Left ventricle myocardium inferior (tissue), 1 donor: ENCODE results near the gene ZNF354C. TPM values are rescaled to one million over a fixed set of nuclear protein-coding genes. Genes with fewer than 3 reads are reported as not detected.
"Not testable (repeated sequence)": the region's sequence is repeated elsewhere in the genome, so short reads cannot be mapped to it uniquely, and the experiment has no call there.

Source experiments
- DNase-seq: peaks from one replicate; pipeline ENCODE4 v3.0.0-alpha.2; 2020
- H3K27ac ChIP-seq: fragments of 200-600 bp; replicated peaks from 2 replicates; pipeline ENCODE4 v1.8.0; 2021
- H3K27me3 ChIP-seq: fragments of 200-600 bp; 2 replicates; pipeline ENCODE4 v1.8.0; 2021; ENCODE audit warnings: low read depth
- H3K36me3 ChIP-seq: fragments of 200-600 bp; 2 replicates; pipeline ENCODE4 v1.8.0; 2021
- H3K4me1 ChIP-seq: fragments of 200-600 bp; 2 replicates; pipeline ENCODE4 v1.8.0; 2021
- H3K4me3 ChIP-seq: fragments of 200-600 bp; 2 replicates; pipeline ENCODE4 v1.8.0; 2021; ENCODE audit warnings: mild to moderate bottlenecking, moderate library complexity
- H3K9me3 ChIP-seq: fragments of 200-600 bp; replicated peaks from 2 replicates; pipeline ENCODE4 v1.8.0; 2021
- intact Hi-C: fragments of 100-400 bp; cut with micrococcal nuclease; formaldehyde crosslinking; loops from one replicate; pipeline ENCODE4 v1.11.0; 2022
- total RNA-seq: library from RNA; stranded (reverse); fragmentation: NEBNext Ultra II Directional; extraction: Animal tissue kit (Norgen Biotek cat#: 25700); gene quantifications from one replicate; pipeline ENCODE4 v1.2.1, GENCODE V29; 2021
- TF ChIP-seq, protein P1 (sequence below): fragments of 200-600 bp; IDR thresholded peaks from 2 replicates; pipeline ENCODE4 v1.8.0; 2021; ENCODE audit warnings: antibody characterized with exemption, mild to moderate bottlenecking, borderline replicate concordance
- donor health status: DM: no; HTN: yes; CAD: no; lungs with severe emphysema.

The ZNF354C gene
- total RNA-seq, 1 donor from 2014 or later = 5.2 TPM

DNA sequence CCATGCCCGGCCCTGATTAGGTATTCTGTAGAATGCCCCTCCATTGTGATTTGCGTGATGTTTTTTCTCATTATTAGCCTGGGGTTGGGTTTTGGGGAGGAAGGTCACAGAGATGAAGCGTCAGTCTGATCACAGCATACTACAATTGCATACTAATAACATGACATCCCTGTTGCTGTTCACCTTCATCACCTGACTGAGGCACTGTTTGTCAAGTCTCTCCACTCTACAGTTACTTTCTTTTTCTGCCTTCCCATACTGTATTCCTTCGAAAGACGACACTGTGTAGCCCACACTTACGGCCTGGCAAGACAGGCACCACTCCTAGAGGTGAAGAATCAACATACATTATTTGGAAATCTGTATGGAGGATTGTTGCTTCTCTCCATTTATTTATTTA lies 5.5 kb downstream of the ZNF354C start:
- H3K9me3 ChIP-seq = peaks cover 71% of the 10 kb centered on the region
- TF ChIP-seq, protein P1, sequence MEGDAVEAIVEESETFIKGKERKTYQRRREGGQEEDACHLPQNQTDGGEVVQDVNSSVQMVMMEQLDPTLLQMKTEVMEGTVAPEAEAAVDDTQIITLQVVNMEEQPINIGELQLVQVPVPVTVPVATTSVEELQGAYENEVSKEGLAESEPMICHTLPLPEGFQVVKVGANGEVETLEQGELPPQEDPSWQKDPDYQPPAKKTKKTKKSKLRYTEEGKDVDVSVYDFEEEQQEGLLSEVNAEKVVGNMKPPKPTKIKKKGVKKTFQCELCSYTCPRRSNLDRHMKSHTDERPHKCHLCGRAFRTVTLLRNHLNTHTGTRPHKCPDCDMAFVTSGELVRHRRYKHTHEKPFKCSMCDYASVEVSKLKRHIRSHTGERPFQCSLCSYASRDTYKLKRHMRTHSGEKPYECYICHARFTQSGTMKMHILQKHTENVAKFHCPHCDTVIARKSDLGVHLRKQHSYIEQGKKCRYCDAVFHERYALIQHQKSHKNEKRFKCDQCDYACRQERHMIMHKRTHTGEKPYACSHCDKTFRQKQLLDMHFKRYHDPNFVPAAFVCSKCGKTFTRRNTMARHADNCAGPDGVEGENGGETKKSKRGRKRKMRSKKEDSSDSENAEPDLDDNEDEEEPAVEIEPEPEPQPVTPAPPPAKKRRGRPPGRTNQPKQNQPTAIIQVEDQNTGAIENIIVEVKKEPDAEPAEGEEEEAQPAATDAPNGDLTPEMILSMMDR = no peak
- peaks cover 84% of the 10 kb centered on the region for H3K36me3 ChIP-seq
- H3K27me3 ChIP-seq = no peaks in the 10 kb centered on the region
- intact Hi-C loops = no loop called here
- no peak overlapping the region for H3K4me3 ChIP-seq
- no peak overlapping the region for H3K27ac ChIP-seq
- H3K4me1 ChIP-seq = peaks cover 18% of the 10 kb centered on the region
- DNase-seq = no peak

DNA sequence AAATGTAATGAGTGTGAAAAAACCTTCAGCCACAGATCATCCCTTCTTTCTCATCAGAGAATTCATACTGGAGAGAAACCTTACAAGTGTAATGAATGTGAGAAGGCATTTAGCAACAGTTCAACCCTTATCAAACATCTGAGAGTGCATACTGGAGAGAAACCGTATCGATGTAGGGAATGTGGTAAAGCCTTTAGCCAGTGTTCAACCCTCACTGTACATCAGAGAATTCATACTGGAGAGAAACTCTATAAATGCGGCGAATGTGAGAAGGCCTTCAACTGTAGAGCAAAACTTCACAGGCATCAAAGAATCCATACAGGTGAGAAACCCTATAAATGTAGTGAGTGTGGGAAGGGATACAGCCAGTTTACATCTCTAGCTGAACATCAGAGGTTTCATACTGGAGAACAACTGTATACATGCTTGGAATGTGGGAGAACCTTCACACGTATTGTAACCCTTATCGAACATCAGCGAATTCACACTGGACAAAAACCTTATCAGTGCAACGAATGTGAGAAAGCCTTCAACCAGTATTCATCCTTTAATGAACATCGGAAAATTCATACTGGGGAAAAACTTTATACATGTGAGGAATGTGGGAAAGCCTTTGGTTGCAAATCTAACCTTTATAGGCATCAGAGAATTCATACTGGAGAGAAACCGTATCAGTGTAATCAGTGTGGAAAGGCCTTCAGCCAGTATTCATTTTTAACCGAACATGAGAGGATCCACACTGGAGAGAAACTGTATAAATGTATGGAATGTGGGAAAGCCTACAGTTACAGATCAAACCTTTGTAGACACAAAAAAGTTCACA lies 19.2 kb downstream of the ZNF354C start:
- Histone ChIP-seq H3K27me3 (no peaks in the 10 kb centered on the region), H3K4me3 (no peak overlapping the region), H3K36me3 (peaks cover 100% of the 10 kb centered on the region), H3K27ac (no peak overlapping the region), H3K4me1 (no peaks in the 10 kb centered on the region), H3K9me3 (peaks cover 100% of the 10 kb centered on the region)
- DNase-seq = no peak
- TF ChIP-seq, protein P1 = no peak
- intact Hi-C loops = no loop called here

DNA sequence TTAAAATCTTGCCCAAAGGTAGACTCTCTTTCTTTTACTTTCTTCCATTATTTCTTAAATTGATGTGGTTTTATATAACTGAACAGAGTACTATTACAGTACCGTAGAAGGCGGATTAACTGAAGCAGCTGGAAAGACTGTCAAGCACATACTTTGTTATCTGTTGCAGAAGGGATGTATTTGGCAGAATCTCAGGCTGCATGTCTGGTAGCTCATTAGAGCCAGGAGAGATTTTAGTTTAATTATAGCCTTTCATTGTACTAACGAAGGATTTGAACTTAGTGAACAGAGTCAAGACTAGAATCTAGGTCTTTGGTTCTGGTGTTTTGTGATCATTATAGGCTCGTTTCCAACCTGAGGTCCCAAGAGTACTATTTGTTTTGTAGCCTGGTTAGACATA lies 20.6 kb downstream of the ZNF354C start:
- Histone ChIP-seq H3K4me3 (no peak overlapping the region), H3K36me3 (peaks cover 98% of the 10 kb centered on the region), H3K27ac (no peak overlapping the region), H3K27me3 (no peaks in the 10 kb centered on the region), H3K9me3 (peaks cover 100% of the 10 kb centered on the region), H3K4me1 (no peaks in the 10 kb centered on the region)
- no peak for DNase-seq
- intact Hi-C loops = no loop called here
- TF ChIP-seq, protein P1 = no peak

DNA sequence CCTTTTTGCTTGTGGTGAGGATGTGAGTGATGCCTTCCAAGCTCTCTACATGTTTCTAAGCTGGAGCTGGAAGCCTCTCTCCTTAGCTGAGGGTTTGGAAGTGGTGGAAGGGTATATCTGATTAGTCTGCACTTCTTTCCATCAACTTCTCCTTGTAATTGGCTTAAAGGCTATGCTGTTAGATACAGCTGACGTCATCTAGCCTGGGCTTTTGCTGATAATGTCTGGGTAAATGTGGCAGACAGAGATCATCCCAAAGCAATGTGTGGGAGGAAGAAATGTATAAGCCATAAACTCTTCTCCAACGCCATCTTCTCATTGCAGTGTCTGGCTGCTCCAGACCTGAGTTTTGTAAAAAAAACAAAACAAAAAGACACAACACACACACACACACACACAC lies 29.3 kb downstream of the ZNF354C start:
- H3K4me1 ChIP-seq = no peaks in the 10 kb centered on the region
- H3K9me3 ChIP-seq = peaks cover 100% of the 10 kb centered on the region
- intact Hi-C loops = no loop called here

DNA sequence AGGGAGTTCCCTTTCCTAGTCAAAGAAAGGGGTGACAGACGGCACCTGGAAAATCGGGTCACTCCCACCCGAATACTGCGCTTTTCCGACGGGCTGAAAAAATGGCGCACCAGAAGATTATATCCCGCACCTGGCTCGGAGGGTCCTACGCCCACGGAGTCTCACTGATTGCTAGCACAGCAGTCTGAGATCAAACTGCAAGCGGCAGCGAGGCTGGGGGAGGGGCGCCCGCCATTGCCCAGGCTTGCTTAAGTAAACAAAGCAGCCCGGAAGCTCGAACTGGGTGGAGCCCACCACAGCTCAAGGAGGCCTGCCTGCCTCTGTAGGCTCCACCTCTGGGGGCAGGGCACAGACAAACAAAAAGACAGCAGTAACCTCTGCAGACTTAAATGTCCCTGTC lies 41.1 kb downstream of the ZNF354C start:
- H3K4me1 ChIP-seq, DNase-seq, H3K4me3 ChIP-seq, intact Hi-C loops, H3K27ac ChIP-seq, H3K27me3 ChIP-seq: not testable (repeated sequence)
- Histone ChIP-seq H3K9me3 (peaks cover 70% of the 10 kb centered on the region), H3K36me3 (peaks cover 28% of the 10 kb centered on the region)

More for the DNA sequence above, 29.3 kb downstream of the ZNF354C start:
- no peak overlapping the region for H3K4me3 ChIP-seq
- no peaks in the 10 kb centered on the region for H3K27me3 ChIP-seq
- TF ChIP-seq, protein P1 = no peak
- H3K36me3 ChIP-seq = peaks cover 30% of the 10 kb centered on the region
- no peak overlapping the region for H3K27ac ChIP-seq
- DNase-seq = no peak

DNA sequence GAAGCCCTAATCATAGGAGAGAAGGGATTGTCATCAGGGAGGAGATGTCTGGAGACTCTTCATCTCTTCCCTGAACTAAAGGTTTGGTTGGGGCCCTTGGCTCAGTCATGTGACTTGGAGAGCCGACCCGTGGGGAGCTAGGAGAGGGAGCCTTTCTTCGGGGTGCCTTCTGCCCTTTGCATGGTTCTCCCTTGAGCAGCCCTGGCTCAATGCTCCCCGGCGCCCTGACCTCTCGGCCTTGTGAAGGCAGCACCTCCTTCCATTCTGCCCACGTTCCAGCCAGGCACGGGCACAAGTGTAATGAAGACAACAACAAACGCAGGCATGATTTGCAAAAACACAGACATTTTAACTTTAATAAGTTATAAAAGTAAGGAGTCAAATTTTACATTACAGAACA lies 50.4 kb downstream of the ZNF354C start:
- TF ChIP-seq, protein P1 = no peak
- Histone ChIP-seq H3K4me3 (no peak overlapping the region), H3K27me3 (no peaks in the 10 kb centered on the region), H3K9me3 (peaks cover 90% of the 10 kb centered on the region), H3K4me1 (no peaks in the 10 kb centered on the region), H3K27ac (no peak overlapping the region), H3K36me3 (peaks cover 21% of the 10 kb centered on the region)
- DNase-seq = no peak
- intact Hi-C loops = no loop called here
